Measurements from ENCODE around the gene CLINT1.

The CLINT1 gene

GRCh38 chr5:157816682-157817386, 42.1 kb downstream of the CLINT1 start:
- no peaks in the 10 kb centered on the region for H3K9me3 ChIP-seq (ENCODE audit: control insufficient read depth, low read length)
- H3K4me1 ChIP-seq = peaks cover 5% of the 10 kb centered on the region
- H3K36me3 ChIP-seq (ENCODE audit: control insufficient read depth, insufficient read depth, low read length) = no peaks in the 10 kb centered on the region
- no peak overlapping the region for H3K27ac ChIP-seq
- H3K9ac ChIP-seq = no peak overlapping the region
- peaks cover 3% of the 10 kb centered on the region for H3K79me2 ChIP-seq
- no peak overlapping the region for H3K4me3 ChIP-seq (ENCODE audit: low read depth, low read length)
- no peak overlapping the region for H3K4me2 ChIP-seq (ENCODE audit: low read length)
- no peaks in the 10 kb centered on the region for H3K27me3 ChIP-seq (ENCODE audit: control insufficient read depth, insufficient read depth, low read length)
- TF ChIP-seq CTCF (IDR thresholded peaks at IDR 0.05) = peak; percentile 72
- H2AFZ ChIP-seq = no peak overlapping the region

GRCh38 chr5:157812086-157812485, 46.9 kb downstream of the CLINT1 start:
- no peak for TF ChIP-seq CTCF (IDR thresholded peaks at IDR 0.05)
- no peak overlapping the region for H3K4me2 ChIP-seq (ENCODE audit: low read length)
- no peak overlapping the region for H2AFZ ChIP-seq
- H3K4me3 ChIP-seq (ENCODE audit: low read depth, low read length) = no peak overlapping the region
- no peak overlapping the region for H3K27ac ChIP-seq
- H3K36me3 ChIP-seq (ENCODE audit: control insufficient read depth, insufficient read depth, low read length) = no peaks in the 10 kb centered on the region
- no peak overlapping the region for H3K9ac ChIP-seq
- H3K79me2 ChIP-seq = peaks cover 7% of the 10 kb centered on the region
- peaks cover 3% of the 10 kb centered on the region for H3K4me1 ChIP-seq
- H3K27me3 ChIP-seq (ENCODE audit: control insufficient read depth, insufficient read depth, low read length) = no peaks in the 10 kb centered on the region
- no peaks in the 10 kb centered on the region for H3K9me3 ChIP-seq (ENCODE audit: control insufficient read depth, low read length)

- Histone ChIP-seq H2AFZ (no peak overlapping the region), H3K79me2 (peaks cover 5% of the 10 kb centered on the region), H3K36me3 (ENCODE audit: control insufficient read depth, insufficient read depth, low read length) (no peaks in the 10 kb centered on the region), H3K27me3 (ENCODE audit: control insufficient read depth, insufficient read depth, low read length) (no peaks in the 10 kb centered on the region), H3K9me3 (ENCODE audit: control insufficient read depth, low read length) (no peaks in the 10 kb centered on the region), H3K4me1 (peaks cover 3% of the 10 kb centered on the region), H3K4me3 (ENCODE audit: low read depth, low read length) (no peak overlapping the region), H3K9ac (no peak overlapping the region), H3K4me2 (ENCODE audit: low read length) (no peak overlapping the region), H3K27ac (no peak overlapping the region)
- no peak for TF ChIP-seq CTCF (IDR thresholded peaks at IDR 0.05)
Measured at GRCh38 chr5:157808043-157808442, 50.9 kb downstream of the CLINT1 start.

- Histone ChIP-seq H3K27ac (no peak overlapping the region), H3K36me3 (ENCODE audit: control insufficient read depth, insufficient read depth, low read length) (no peaks in the 10 kb centered on the region), H3K4me1 (no peaks in the 10 kb centered on the region), H3K27me3 (ENCODE audit: control insufficient read depth, insufficient read depth, low read length) (no peaks in the 10 kb centered on the region), H3K4me3 (ENCODE audit: low read depth, low read length) (no peak overlapping the region), H3K9me3 (ENCODE audit: control insufficient read depth, low read length) (no peaks in the 10 kb centered on the region), H3K79me2 (no peaks in the 10 kb centered on the region), H3K9ac (no peak overlapping the region), H3K4me2 (ENCODE audit: low read length) (no peak overlapping the region), H2AFZ (no peak overlapping the region)
- TF ChIP-seq CTCF (IDR thresholded peaks at IDR 0.05) = no peak
Measured at GRCh38 chr5:157802736-157803135, 56.2 kb downstream of the CLINT1 start.

- H3K4me3 ChIP-seq (ENCODE audit: low read depth, low read length) = no peak overlapping the region
- no peaks in the 10 kb centered on the region for H3K4me1 ChIP-seq
- H2AFZ ChIP-seq = no peak overlapping the region
- no peak for TF ChIP-seq CTCF (IDR thresholded peaks at IDR 0.05)
- no peaks in the 10 kb centered on the region for H3K9me3 ChIP-seq (ENCODE audit: control insufficient read depth, low read length)
- H3K79me2 ChIP-seq = no peaks in the 10 kb centered on the region
- no peaks in the 10 kb centered on the region for H3K27me3 ChIP-seq (ENCODE audit: control insufficient read depth, insufficient read depth, low read length)
- no peak overlapping the region for H3K9ac ChIP-seq
- no peak overlapping the region for H3K27ac ChIP-seq
- H3K36me3 ChIP-seq (ENCODE audit: control insufficient read depth, insufficient read depth, low read length) = no peaks in the 10 kb centered on the region
- H3K4me2 ChIP-seq (ENCODE audit: low read length) = no peak overlapping the region
Measured at GRCh38 chr5:157800137-157800536, 58.8 kb downstream of the CLINT1 start.

Data from parathyroid adenoma (tissue), 2 donors.